HepG2 (cell line): ENCODE measurements around the gene MTA3. TPM values are rescaled to one million over a fixed set of nuclear protein-coding genes. Genes with fewer than 3 reads are reported as not detected.

Source experiments
- ETV5 ChIP-seq: IDR thresholded peaks from 2 replicates; pipeline ENCODE4 v1.6.1; 2018; ENCODE audit warnings: missing biosample characterization, missing genetic modification reagents, inconsistent platforms, borderline replicate concordance
- FOSL2 ChIP-seq: sonication (generic); formaldehyde crosslinking; IDR thresholded peaks from 2 replicates; pipeline ENCODE4 v1.4.0; 2020; ENCODE audit warnings: missing genetic modification reagents
- FOXO1 ChIP-seq: sonication (generic); formaldehyde crosslinking; IDR thresholded peaks from 2 replicates; pipeline ENCODE4 v1.4.0; 2020; ENCODE audit warnings: missing genetic modification reagents
- GATAD1 ChIP-seq: IDR thresholded peaks from 2 replicates; pipeline ENCODE4 v1.6.1; 2016; ENCODE audit warnings: missing genetic modification reagents, missing compliant biosample characterization
- GZF1 ChIP-seq: sonication (generic); formaldehyde crosslinking; IDR thresholded peaks from 2 replicates; pipeline ENCODE4 v1.5.1; 2020; ENCODE audit warnings: mild to moderate bottlenecking, missing genetic modification reagents
- HMG20A ChIP-seq: IDR thresholded peaks from 2 replicates; pipeline ENCODE4 v1.6.1; 2016; ENCODE audit warnings: borderline replicate concordance
- HNF4A ChIP-seq: sonication (generic); formaldehyde crosslinking; IDR thresholded peaks from 2 replicates; pipeline ENCODE4 v1.4.0; 2020; ENCODE audit warnings: missing genetic modification reagents
- IKZF5 ChIP-seq: IDR thresholded peaks from 2 replicates; pipeline ENCODE4 v1.6.1; 2018; ENCODE audit warnings: missing genetic modification reagents, mild to moderate bottlenecking, missing compliant biosample characterization
- JUNB ChIP-seq: sonication (generic); formaldehyde crosslinking; IDR thresholded peaks from 2 replicates; pipeline ENCODE4 v1.8.0; 2022; ENCODE audit warnings: missing genetic modification reagents, mild to moderate bottlenecking, borderline replicate concordance
- MAFG ChIP-seq: sonication (generic); formaldehyde crosslinking; IDR thresholded peaks from 2 replicates; pipeline ENCODE4 v1.5.1; 2020; ENCODE audit warnings: mild to moderate bottlenecking, missing genetic modification reagents
- NCOA1 ChIP-seq: sonication (generic); formaldehyde crosslinking; IDR thresholded peaks from 2 replicates; pipeline ENCODE4 v1.9.0; 2021; ENCODE audit warnings: missing genetic modification reagents
- NFKB2 ChIP-seq: sonication (generic); formaldehyde crosslinking; IDR thresholded peaks from 2 replicates; pipeline ENCODE4 v1.4.0; 2020; ENCODE audit warnings: missing genetic modification reagents, borderline replicate concordance
- NFYB ChIP-seq: sonication (generic); formaldehyde crosslinking; IDR thresholded peaks from 2 replicates; pipeline ENCODE4 v1.4.0; 2020; ENCODE audit warnings: missing genetic modification reagents
- NFYC ChIP-seq: IDR thresholded peaks from 2 replicates; pipeline ENCODE4 v1.6.1; 2016; ENCODE audit warnings: missing genetic modification reagents, missing compliant biosample characterization
- NONO ChIP-seq, 2 experiments: fragments of 450-650 bp in 1 of 2; sonication (generic) in 1 of 2; formaldehyde crosslinking in 1 of 2; IDR thresholded peaks in 1 of 2; conservative IDR thresholded peaks in 1 of 2; 2 replicates each; pipeline versions ENCODE4 v1.6.1 to v1.8.0; 2017 to 2022; ENCODE audit warnings: mild to moderate bottlenecking in 1 of 2, missing genetic modification reagents in 1 of 2, moderate library complexity in 1 of 2
- PREB ChIP-seq: sonication (generic); formaldehyde crosslinking; IDR thresholded peaks from 2 replicates; pipeline ENCODE4 v1.4.0; 2020; ENCODE audit warnings: missing genetic modification reagents
- SNAI1 ChIP-seq: sonication (generic); formaldehyde crosslinking; IDR thresholded peaks from 2 replicates; pipeline ENCODE4 v1.5.0; 2020; ENCODE audit warnings: mild to moderate bottlenecking, missing genetic modification reagents, borderline replicate concordance
- TFE3 ChIP-seq: IDR thresholded peaks from 2 replicates; pipeline ENCODE4 v1.6.1; 2016
- XRCC5 ChIP-seq: fragments of 200-400 bp; formaldehyde crosslinking; optimal IDR thresholded peaks from 2 replicates; pipeline ENCODE3; 2017; ENCODE audit warnings: mild to moderate bottlenecking, low read length
- ZBED4 ChIP-seq: sonication (generic); formaldehyde crosslinking; IDR thresholded peaks from 2 replicates; pipeline ENCODE4 v1.4.0; 2020; ENCODE audit warnings: missing genetic modification reagents, borderline replicate concordance
- ZNF17 ChIP-seq: sonication (generic); formaldehyde crosslinking; IDR thresholded peaks from 2 replicates; pipeline ENCODE4 v1.5.0; 2020; ENCODE audit warnings: mild to moderate bottlenecking, missing genetic modification reagents
- ZNF501 ChIP-seq: sonication (generic); formaldehyde crosslinking; IDR thresholded peaks from 2 replicates; pipeline ENCODE4 v1.5.1; 2020; ENCODE audit warnings: mild to moderate bottlenecking, moderate library complexity, missing genetic modification reagents
- ZNF720 ChIP-seq: sonication (generic); formaldehyde crosslinking; IDR thresholded peaks from 2 replicates; pipeline ENCODE4 v1.4.0; 2020; ENCODE audit warnings: missing genetic modification reagents
- ZNF75D ChIP-seq: sonication (generic); formaldehyde crosslinking; IDR thresholded peaks from 2 replicates; pipeline ENCODE4 v1.8.1; 2023; ENCODE audit warnings: missing genetic modification reagents, mild to moderate bottlenecking, borderline replicate concordance
- polyA plus RNA-seq, 8 experiments: library from polyadenylated mRNA; depleted of rRNA in 3 of 8; stranded (reverse) in 7 of 8; unstranded in 1 of 8; fragments of >200 nt; fragmentation: Illumina TruSeq in 4 of 8; extraction: Trizol in 4 of 8; gene quantifications; 2 replicates each; pipeline versions ENCODE4 v1.2.1 to v1.2.3, GENCODE V29; 2011 to 2016; ENCODE audit warnings: low read depth in 4 of 8, missing spikeins in 1 of 8, mixed read lengths in 1 of 8; ENCODE audit not compliant: insufficient read depth in 1 of 8
- total RNA-seq, 5 experiments: library from RNA; depleted of rRNA; stranded (reverse); fragments of >200 nt; fragmentation: Illumina TruSeq; extraction: Trizol; gene quantifications; 2 replicates each; pipeline ENCODE4 v1.2.3, GENCODE V29; 2016; ENCODE audit warnings: low read depth in 1 of 5

The MTA3 gene
- total and polyA plus RNA-seq, 2 of the 13 experiments (the other 11 are each of a cell fraction or from before 2014, with no cell fraction given) = 48.8 to 77.8 TPM

GRCh38 chr2:42663106-42663780, 94.8 kb downstream of the MTA3 start (continued):
- TF ChIP-seq IKZF5 (CRISPR knock-in tag) = 0 out of 2 replicates have a peak, but pooled peaks have one; percentile 43
- peak; percentile 36; the same call in 1 of the 2 replicates for TF ChIP-seq FOSL2 (CRISPR knock-in tag)
- no peak for TF ChIP-seq NFYC (CRISPR knock-in tag)
- TF ChIP-seq NONO (IDR thresholded peaks at IDR 0.05) = no peak
- no peak for TF ChIP-seq NONO (CRISPR knock-in tag; conservative IDR thresholded peaks at IDR 0.05)
- no peak for TF ChIP-seq GATAD1 (CRISPR knock-in tag)
- no peak for TF ChIP-seq ZNF17 (CRISPR knock-in tag)
- TF ChIP-seq TFE3 (CRISPR knock-in tag) = 0 out of 2 replicates have a peak, but pooled peaks have one; percentile 17
- TF ChIP-seq XRCC5 = peak; percentile 94
- TF ChIP-seq ZBED4 (CRISPR knock-in tag) = peak; percentile 46; the same call in 1 of the 2 replicates
- TF ChIP-seq SNAI1 (CRISPR knock-in tag) = no peak
- TF ChIP-seq HNF4A (CRISPR knock-in tag) = no peak
- no peak for TF ChIP-seq ZNF720 (CRISPR knock-in tag)
- TF ChIP-seq ZNF501 (CRISPR knock-in tag) = peak; percentile 82
- no peak for TF ChIP-seq GZF1 (CRISPR knock-in tag)
- no peak for TF ChIP-seq JUNB (CRISPR knock-in tag)
- TF ChIP-seq NCOA1 = no peak
- TF ChIP-seq PREB (CRISPR knock-in tag) = no peak
- no peak for TF ChIP-seq ZNF75D (CRISPR knock-in tag)
- TF ChIP-seq FOXO1 (CRISPR knock-in tag) = peak; percentile 38; the same call in 1 of the 2 replicates
- TF ChIP-seq MAFG (CRISPR knock-in tag) = no peak
- no peak for TF ChIP-seq HMG20A (CRISPR knock-in tag)
- TF ChIP-seq NFYB (CRISPR knock-in tag) = no peak
- no peak for TF ChIP-seq NFKB2 (CRISPR knock-in tag)
- peak; percentile 31; the same call in 1 of the 2 replicates for TF ChIP-seq ETV5 (CRISPR knock-in tag)
